Measurements from ENCODE around the gene FAM131A.
"Not testable (repeated sequence)": the region's sequence is repeated elsewhere in the genome, so short reads cannot be mapped to it uniquely, and the experiment has no call there.

The FAM131A gene

GRCh38 chr3:184317201-184317600, 20.2 kb upstream of the FAM131A start:
- no peak for DNase-seq

GRCh38 chr3:184320104-184320445, 17.3 kb upstream of the FAM131A start:
- peak; percentile 54 to 68 for DNase-seq

- no peak for DNase-seq
Measured at GRCh38 chr3:184321666-184322065, 15.7 kb upstream of the FAM131A start.

- no peak for DNase-seq
Measured at GRCh38 chr3:184322731-184323487, 14.5 kb upstream of the FAM131A start.

GRCh38 chr3:184323696-184324095, 13.7 kb upstream of the FAM131A start:
- no peak for DNase-seq

GRCh38 chr3:184325269-184325668, 12.1 kb upstream of the FAM131A start:
- DNase-seq: no peak

- DNase-seq: peak; percentile 36 to 69
Measured at GRCh38 chr3:184325715-184326369, 11.6 kb upstream of the FAM131A start.

- no peak for DNase-seq
Measured at GRCh38 chr3:184327171-184327570, 10.2 kb upstream of the FAM131A start.

- no peak for DNase-seq
Measured at GRCh38 chr3:184328516-184328915, 8.9 kb upstream of the FAM131A start.

- DNase-seq: no peak
Measured at GRCh38 chr3:184332370-184333090, 4.9 kb upstream of the FAM131A start.

GRCh38 chr3:184333190-184333589, 4.2 kb upstream of the FAM131A start:
- no peak for DNase-seq

GRCh38 chr3:184333700-184334099, 3.7 kb upstream of the FAM131A start:
- DNase-seq: no peak

GRCh38 chr3:184334470-184335158, 2.8 kb upstream of the FAM131A start:
- DNase-seq: peak in 1 of 2 experiments; percentile 41

GRCh38 chr3:184335291-184335660, 2.1 kb upstream of the FAM131A start:
- DNase-seq: no peak

- peak; percentile 83 to 92 for DNase-seq
Measured at GRCh38 chr3:184335661-184336546, 1.5 kb upstream of the FAM131A start.

GRCh38 chr3:184336547-184337398, 627 bp upstream of the FAM131A start:
- no peak for DNase-seq

- no peak for DNase-seq
Measured at GRCh38 chr3:184337981-184338380, 581 bp downstream of the FAM131A start.

- DNase-seq: no peak
Measured at GRCh38 chr3:184338511-184338945, 1.1 kb downstream of the FAM131A start.

- no peak for DNase-seq
Measured at GRCh38 chr3:184339001-184339400, 1.6 kb downstream of the FAM131A start.

- DNase-seq: not testable (repeated sequence)
Measured at GRCh38 chr3:184339451-184340135, 2.2 kb downstream of the FAM131A start.

GRCh38 chr3:184341925-184342324, 4.5 kb downstream of the FAM131A start:
- DNase-seq: no peak

Measured in stimulated activated CD4-positive, alpha-beta T cell treated with anti-CD3 and anti-CD28 coated beads, Interleukin-4, amount 100 ng/mL, for 4 hours (primary cell).